Stomach (tissue), 9 donors: ENCODE results near the gene KIT. TPM values are rescaled to one million over a fixed set of nuclear protein-coding genes. Genes with fewer than 3 reads are reported as not detected.

Experiments used
- DNase-seq, 2 donors: peaks; one replicate each; pipeline versions ENCODE4 v3.0.0 to v3.0.0-alpha.2; 2013 to 2019
- H3K27ac ChIP-seq, 5 donors: fragments of 200-600 bp in 4 of 5; sonication (generic) in 4 of 5; one replicate each; pipeline ENCODE4 v1.5.1; 2013 to 2019; ENCODE audit warnings: mild to moderate bottlenecking in 1 of 5, moderate library complexity in 1 of 5
- H3K27me3 ChIP-seq, 3 donors: fragments of 200-600 bp; sonication (generic); one replicate each; pipeline ENCODE4 v1.5.1; 2017 to 2019; ENCODE audit warnings: mixed run types in 1 of 3
- H3K36me3 ChIP-seq, 4 donors: fragments of 200-600 bp; sonication (generic); 1 replicate in 3 of 4; 2 replicates in 1 of 4; pipeline ENCODE4 v1.5.1; 2016 to 2019
- H3K4me1 ChIP-seq, 4 donors: fragments of 200-600 bp; sonication (generic); one replicate each; pipeline ENCODE4 v1.5.1; 2016 to 2019
- H3K4me3 ChIP-seq, 4 donors: fragments of 200-600 bp; sonication (generic) in 3 of 4; one replicate each; pipeline ENCODE4 v1.5.1; 2016 to 2019; ENCODE audit warnings: mild to moderate bottlenecking in 1 of 4
- H3K9me3 ChIP-seq, 4 donors: fragments of 200-600 bp; sonication (generic); one replicate each; pipeline ENCODE4 v1.5.1; 2016 to 2019
- CTCF ChIP-seq, 7 experiments: fragments of 450-650 bp in 4 of 7; fragments of 200-600 bp in 3 of 7; sonication (generic) in 3 of 7; IDR thresholded peaks; one replicate each; pipeline ENCODE4 v1.5.1; 2016 to 2019; ENCODE audit warnings: antibody characterized with exemption in 7 of 7, control low read depth in 2 of 7, mild to moderate bottlenecking in 1 of 7
- EP300 ChIP-seq: sonication (generic); formaldehyde crosslinking; IDR thresholded peaks from one replicate; pipeline ENCODE4 v1.6.1; 2017; ENCODE audit warnings: antibody characterized with exemption
- POLR2A ChIP-seq, 4 donors: fragments of 450-650 bp; IDR thresholded peaks; one replicate each; pipeline ENCODE4 v1.6.1; 2016; ENCODE audit warnings: antibody characterized with exemption in 4 of 4, control low read depth in 2 of 4, mild to moderate bottlenecking in 1 of 4, moderate library complexity in 1 of 4
- POLR2AphosphoS5 ChIP-seq, 3 donors: sonication (generic); formaldehyde crosslinking; IDR thresholded peaks; one replicate each; pipeline ENCODE4 v1.6.1; 2016; ENCODE audit warnings: antibody characterized with exemption in 3 of 3
- WGBS, 5 donors: extraction: QIAGEN DNeasy Blood & Tissue Kit in 3 of 5; methylation state at CpG; one replicate each; pipeline versions ENCODE4 v1.1.5 to v1.1.7; 2013 to 2018; 5-methylcytosine and 5-hydroxymethylcytosine counted together
- intact Hi-C: fragments of 100-400 bp; cut with DNase I; formaldehyde crosslinking; loops from one replicate; pipeline ENCODE4 v1.15.1; 2023; ENCODE audit warnings: low total_unique reads
- polyA plus RNA-seq, 3 donors: library from polyadenylated mRNA; stranded (reverse); fragments of 200-250 nt; gene quantifications; one replicate each; pipeline ENCODE4 v1.2.3, GENCODE V29; 2013
- total RNA-seq, 5 donors: library from RNA; depleted of rRNA; stranded (reverse); fragments of >200 nt; gene quantifications; one replicate each; pipeline versions ENCODE4 v1.1.0 to v1.2.3, GENCODE V29; 2014 to 2016
- donor health status: healthy with polysubstance abuse.
- donor health status: Bipolar disorder and iron deficiency.
- donor health status: healthy.

Gene KIT
- total and polyA plus RNA-seq, 8 donors = 1.9 to 55.8 (median 13.1) TPM

- H3K36me3 ChIP-seq = no peaks in the 10 kb centered on the region
- TF ChIP-seq EP300 (no peak), POLR2AphosphoS5 (IDR thresholded peaks at IDR 0.05) (no peak), POLR2A (IDR thresholded peaks at IDR 0.05) (no peak), CTCF (IDR thresholded peaks at IDR 0.05) (no peak)
- H3K27me3 ChIP-seq = no peaks in the 10 kb centered on the region
- H3K27ac ChIP-seq = no peak overlapping the region
- WGBS, 5 donors = 71 to 77% (median 72%) methylated on average over 5 of the region's 5 CpGs
- H3K4me1 ChIP-seq = no peaks in the 10 kb centered on the region
- DNase-seq = no peak
- H3K9me3 ChIP-seq = no peaks in the 10 kb centered on the region
- intact Hi-C loops = no loop called here
- no peak overlapping the region for H3K4me3 ChIP-seq
Measured at GRCh38 chr4:54716478-54717065, 58.8 kb downstream of the KIT start.

- DNase-seq = no peak
- intact Hi-C loops = no loop called here
- Histone ChIP-seq H3K9me3 (no peaks in the 10 kb centered on the region), H3K27me3 (no peaks in the 10 kb centered on the region), H3K4me1 (no peaks in the 10 kb centered on the region), H3K27ac (no peak overlapping the region), H3K4me3 (no peak overlapping the region), H3K36me3 (no peaks in the 10 kb centered on the region)
- TF ChIP-seq POLR2A (IDR thresholded peaks at IDR 0.05) = no peak
- TF ChIP-seq EP300 = no peak
- TF ChIP-seq POLR2AphosphoS5 (IDR thresholded peaks at IDR 0.05) = no peak
- no peak for TF ChIP-seq CTCF (IDR thresholded peaks at IDR 0.05)
- WGBS, 5 donors = 75 to 85% (median 79%) methylated on average over 3 of the region's 3 CpGs
Measured at GRCh38 chr4:54717694-54718093, 59.9 kb downstream of the KIT start.

DNA sequence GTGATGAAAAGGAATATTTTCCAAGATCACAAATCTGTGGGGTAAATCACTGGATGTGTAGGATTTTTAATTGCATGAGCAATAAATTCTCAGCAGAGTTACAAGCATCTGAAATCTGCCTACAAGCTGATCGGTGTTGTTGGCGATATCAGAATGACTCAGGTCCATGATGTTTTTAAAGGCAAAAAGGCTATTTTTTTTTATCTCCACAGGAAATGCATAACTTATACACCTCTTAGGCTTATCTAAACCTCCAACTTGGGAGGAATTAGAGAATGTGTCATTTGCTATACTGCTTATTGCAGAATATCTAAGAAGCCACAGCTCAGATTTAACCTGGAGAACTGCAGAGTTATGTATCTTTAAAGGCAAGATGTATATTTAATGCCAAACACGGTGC, 61.6 kb downstream of the KIT start:
- no peaks in the 10 kb centered on the region for H3K36me3 ChIP-seq
- no peaks in the 10 kb centered on the region for H3K9me3 ChIP-seq
- no peaks in the 10 kb centered on the region for H3K4me1 ChIP-seq
- H3K4me3 ChIP-seq = no peak overlapping the region
- H3K27ac ChIP-seq = no peak overlapping the region
- TF ChIP-seq POLR2AphosphoS5 (IDR thresholded peaks at IDR 0.05) (no peak), CTCF (IDR thresholded peaks at IDR 0.05) (no peak), POLR2A (IDR thresholded peaks at IDR 0.05) (no peak), EP300 (no peak)
- DNase-seq = no peak
- H3K27me3 ChIP-seq = no peaks in the 10 kb centered on the region
- intact Hi-C loops = no loop called here
- WGBS, 5 donors = 70 to 89% (median 83%) methylated on average over 3 of the region's 3 CpGs

DNA sequence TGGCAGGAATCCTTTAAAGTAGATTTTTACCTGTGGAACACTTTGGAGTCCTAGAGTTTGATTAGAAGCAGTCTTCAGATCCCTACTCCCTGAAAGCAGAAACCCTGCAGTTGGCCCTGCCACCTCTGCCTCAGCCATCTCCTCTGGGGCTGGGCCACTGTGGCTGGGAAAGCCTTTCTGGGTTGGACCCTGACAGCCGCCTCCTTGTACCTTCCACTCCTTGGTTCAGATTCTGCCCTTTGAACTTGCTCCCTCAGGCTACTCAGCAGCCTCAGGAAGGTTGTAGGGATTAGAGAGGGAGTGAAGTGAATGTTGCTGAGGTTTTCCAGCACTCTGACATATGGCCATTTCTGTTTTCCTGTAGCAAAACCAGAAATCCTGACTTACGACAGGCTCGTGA, 65.5 kb downstream of the KIT start:
- intact Hi-C loops = no loop called here
- no peak for DNase-seq
- H3K27ac ChIP-seq = no peak overlapping the region
- no peak overlapping the region for H3K4me3 ChIP-seq
- no peaks in the 10 kb centered on the region for H3K36me3 ChIP-seq
- H3K9me3 ChIP-seq = no peaks in the 10 kb centered on the region
- no peak for TF ChIP-seq EP300
- TF ChIP-seq POLR2A (IDR thresholded peaks at IDR 0.05) = no peak
- TF ChIP-seq POLR2AphosphoS5 (IDR thresholded peaks at IDR 0.05) = no peak
- no peak for TF ChIP-seq CTCF (IDR thresholded peaks at IDR 0.05)
- no peaks in the 10 kb centered on the region for H3K27me3 ChIP-seq
- 78 to 94% (median 84%) methylated on average over 3 of the region's 3 CpGs for WGBS, 5 donors
- H3K4me1 ChIP-seq = no peaks in the 10 kb centered on the region
